Left lobe of liver (tissue), 2 donors: Measurements from ENCODE around the gene PDE4D. TPM values are rescaled to one million over a fixed set of nuclear protein-coding genes. Genes with fewer than 3 reads are reported as not detected.

ENCODE experiments used
- ATAC-seq: fragments of 200-7000 bp; cut with Tn5 transposase; one replicate; pipeline ENCODE4 v1.9.1; 2020; ENCODE audit warnings: mild to moderate bottlenecking, moderate library complexity
- DNase-seq: peaks from one replicate; pipeline ENCODE4 v3.0.0-alpha.2; 2020; ENCODE audit warnings: low spot score
- total RNA-seq: library from RNA; stranded (reverse); gene quantifications from one replicate; pipeline ENCODE4 v1.2.1, GENCODE V29; 2021
- donor health status: DM: no; HTN: no; CAD: no; lungs with moderate emphysema.
- donor health status: DM: no; HTN: yes; CAD: no.

PDE4D gene
- total RNA-seq, 1 donor from 2014 or later, result 2.4 TPM

GRCh38 chr5:58933891-58934628 lies 959.5 kb downstream of the PDE4D start:
- ATAC-seq (no peak), DNase-seq (no peak)

DNA sequence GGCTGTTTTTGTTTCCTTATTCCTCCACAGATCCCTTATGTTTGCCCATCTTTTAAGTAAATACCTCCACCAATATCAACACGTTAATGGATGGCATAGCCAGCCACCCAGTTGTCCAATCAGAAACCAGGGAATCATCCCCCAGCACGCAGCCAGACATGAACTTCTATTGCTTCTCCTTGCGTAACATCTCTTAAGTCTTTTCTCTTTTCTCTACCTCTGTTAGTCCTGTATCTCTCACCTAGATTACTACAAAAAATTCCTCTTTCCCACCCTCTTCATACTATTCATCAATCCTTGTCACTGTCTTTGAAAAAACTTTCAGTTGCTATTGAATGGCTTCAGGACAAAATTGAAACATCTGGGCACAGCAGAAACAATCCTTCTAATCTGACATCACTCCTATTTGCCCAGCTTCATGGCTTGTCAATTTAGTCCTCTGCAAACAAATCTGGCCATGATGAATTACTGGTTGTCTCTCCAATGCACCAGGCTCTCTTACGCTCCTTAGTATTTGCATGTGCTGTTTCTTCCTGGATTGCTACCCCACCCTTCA lies 961.4 kb downstream of the PDE4D start:
- DNase-seq (no peak), ATAC-seq (no peak)

DNA sequence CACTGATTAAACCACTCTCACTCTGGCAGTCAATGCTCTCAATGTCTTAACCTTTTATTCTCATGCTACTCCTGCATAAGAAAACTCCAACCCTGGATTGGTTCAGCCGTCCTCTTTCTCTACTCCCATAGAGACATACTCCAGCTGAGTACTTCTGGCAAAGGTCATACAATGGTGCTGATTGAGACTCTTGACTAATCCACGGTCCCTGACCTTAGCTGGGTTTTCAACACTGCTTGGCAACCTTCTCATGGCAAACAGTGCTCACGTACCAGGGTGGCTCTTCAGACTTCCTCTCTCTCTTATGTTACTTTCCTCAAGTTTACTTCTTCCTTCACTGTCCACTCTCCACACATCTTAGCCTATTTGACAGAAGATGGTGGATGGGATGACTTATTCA lies 963.0 kb downstream of the PDE4D start:
- ATAC-seq (no peak), DNase-seq (no peak)

DNA sequence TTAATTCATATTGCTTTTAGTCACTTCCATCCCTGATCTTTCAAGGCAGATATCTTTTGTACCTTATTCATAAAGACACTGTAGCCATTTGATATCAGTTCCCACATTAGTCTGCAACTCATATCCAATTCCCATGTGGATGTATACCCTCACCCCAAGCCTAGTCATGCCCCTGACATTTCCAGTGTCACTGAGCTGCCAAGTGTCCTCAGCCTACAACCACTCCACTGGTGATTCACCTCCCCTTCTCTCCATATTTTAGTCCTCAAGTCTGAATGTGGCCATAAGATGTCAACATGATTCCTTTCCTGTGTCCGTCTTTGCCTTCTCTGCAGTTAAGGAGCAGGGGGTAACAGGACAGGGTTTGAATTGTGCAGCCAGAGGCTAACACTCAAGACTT lies 963.8 kb downstream of the PDE4D start:
- ATAC-seq (no peak), DNase-seq (no peak)

GRCh38 chr5:58927938-58928337 lies 965.6 kb downstream of the PDE4D start:
- ATAC-seq (no peak), DNase-seq (no peak)

GRCh38 chr5:58927181-58927580 lies 966.3 kb downstream of the PDE4D start:
- DNase-seq, result no peak
- ATAC-seq, result no peak

DNA sequence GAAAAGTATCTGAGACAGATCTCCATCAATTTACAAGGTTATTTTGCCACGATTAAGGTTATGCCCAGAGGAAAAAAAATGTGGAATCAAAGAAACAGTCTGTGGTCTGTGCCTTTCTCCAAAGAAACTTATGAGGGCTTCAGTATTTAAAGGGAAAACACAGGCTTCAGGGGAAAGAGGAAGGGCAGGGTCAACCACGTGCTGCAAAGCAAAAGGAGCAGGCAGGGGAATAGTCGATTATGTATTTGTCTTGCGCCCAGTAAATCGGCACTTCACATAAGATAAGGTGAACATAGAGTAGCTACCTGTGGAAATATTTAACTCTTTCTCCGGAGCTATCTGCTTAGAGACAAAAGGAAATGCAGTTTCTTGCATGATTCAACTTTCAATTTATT lies 967.0 kb downstream of the PDE4D start:
- ATAC-seq, result no peak
- no peak for DNase-seq

- ATAC-seq (no peak), DNase-seq (no peak)
These were observed 967.6 kb downstream of the PDE4D start for GRCh38 chr5:58925627-58926540.

- ATAC-seq, result no peak
- no peak for DNase-seq
These were observed 969.2 kb downstream of the PDE4D start for GRCh38 chr5:58924306-58924705.

DNA sequence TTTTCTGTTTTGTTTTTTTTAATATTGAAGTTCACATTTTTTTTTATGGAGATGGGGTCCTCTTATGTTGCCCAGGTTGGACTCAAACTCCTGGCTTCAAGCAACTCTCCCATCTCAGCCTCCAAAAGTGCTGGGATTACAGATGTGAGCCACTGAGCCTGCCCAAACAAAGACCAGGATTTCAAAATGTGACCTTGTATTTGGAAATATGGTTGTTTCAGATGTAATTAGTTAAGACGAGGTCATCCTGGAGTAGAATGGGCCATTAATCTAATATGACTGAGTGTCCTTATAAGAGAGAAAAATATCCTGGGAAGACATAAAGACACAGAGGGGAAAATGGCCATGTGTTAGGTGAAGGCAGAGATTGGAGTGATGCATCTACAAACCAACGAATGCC lies 970.2 kb downstream of the PDE4D start:
- DNase-seq, result no peak
- no peak for ATAC-seq

DNA sequence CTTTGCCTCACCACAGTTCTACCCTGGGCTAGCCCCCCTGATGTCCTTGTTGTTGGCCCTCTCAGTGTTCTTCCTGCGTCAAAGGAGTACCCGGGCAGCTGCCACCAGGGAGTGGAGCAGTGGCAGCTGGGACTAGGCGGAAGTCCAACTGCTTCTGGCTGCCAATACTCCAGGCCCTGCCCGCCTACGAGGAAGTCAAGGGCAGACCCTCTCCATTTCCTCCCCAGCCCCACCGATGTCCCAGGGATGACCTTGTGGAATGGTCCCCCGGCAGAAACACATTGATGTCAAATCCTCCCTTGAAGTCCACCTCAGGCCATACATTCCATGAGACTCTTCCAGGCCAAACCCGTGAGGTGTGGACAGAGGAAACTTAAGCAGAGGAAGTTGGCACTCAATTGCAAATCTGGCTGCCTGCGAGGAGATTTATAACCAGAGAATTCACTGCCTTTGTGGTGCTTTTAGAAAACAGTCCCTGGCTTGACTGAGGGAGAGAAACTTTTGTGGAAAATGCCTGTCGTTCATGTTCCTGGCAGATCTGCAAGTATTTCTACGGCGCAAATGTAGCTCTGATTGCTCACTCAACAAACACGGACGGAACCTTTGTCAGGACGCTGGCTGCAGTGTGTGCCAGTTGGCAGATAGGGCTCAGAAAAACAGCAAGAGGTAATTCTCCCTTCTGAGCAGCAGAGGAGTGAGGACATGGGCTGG lies 970.9 kb downstream of the PDE4D start:
- DNase-seq (no peak), ATAC-seq (peak; percentile 41)

- DNase-seq, result no peak
- no peak for ATAC-seq
These were observed 972.4 kb downstream of the PDE4D start for GRCh38 chr5:58921159-58921558.

DNA sequence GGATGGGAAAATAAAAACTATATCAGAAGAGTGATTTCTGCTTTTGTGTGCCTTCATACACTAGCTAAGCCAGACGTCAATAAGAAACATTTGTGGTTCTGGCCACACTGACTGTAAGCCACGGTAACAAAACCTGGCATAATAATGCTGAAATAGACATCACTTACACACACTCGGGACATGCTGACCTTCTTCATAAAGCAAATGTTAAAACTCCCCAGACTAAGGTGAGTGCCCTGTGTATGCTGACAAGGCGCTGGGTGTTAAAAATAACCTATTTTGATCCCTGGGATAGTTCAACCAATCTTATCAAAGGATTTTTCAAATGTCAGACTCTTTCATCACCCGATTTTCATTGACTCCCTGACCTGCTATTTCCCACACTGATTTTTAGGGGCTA lies 973.7 kb downstream of the PDE4D start:
- DNase-seq (no peak), ATAC-seq (no peak)
